HPDE6-E6E7 (cell line): ENCODE results near the gene WFDC9.
"Not testable (repeated sequence)": the region's sequence is repeated elsewhere in the genome, so short reads cannot be mapped to it uniquely, and the experiment has no call there.

ENCODE experiments used
- DNase-seq: peaks from one replicate; pipeline ENCODE4 v3.0.0; 2011; ENCODE audit warnings: missing footprints; ENCODE audit errors: extremely low spot score

The WFDC9 gene

DNA sequence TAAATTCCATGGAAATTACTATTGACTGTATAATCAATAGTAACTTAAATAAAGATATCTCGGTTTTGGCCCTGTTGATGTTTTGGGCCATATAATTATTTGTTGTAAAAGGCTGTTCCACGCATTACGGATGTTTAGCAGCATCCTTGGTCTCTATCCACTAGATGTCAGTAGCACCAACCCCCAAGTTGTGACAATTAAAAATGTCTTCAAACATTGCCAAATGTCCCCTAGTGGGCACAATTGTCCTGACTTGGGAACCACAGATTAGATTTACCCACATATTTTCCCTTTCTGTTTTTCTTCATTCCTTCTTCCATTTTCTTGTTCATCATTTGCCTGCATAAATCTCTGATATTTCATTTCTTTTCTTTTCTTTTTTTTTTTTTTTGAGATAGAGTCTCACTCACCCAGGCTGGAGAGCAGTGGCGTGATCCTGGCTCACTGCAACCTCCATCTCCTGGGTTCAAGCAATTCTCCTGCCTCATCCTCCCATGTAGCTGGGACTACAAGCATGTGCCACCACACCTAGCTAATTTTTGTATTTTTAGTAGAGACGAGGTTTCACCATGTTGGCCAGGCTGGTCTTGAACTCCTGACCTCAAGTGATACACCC, 38.4 kb downstream of the WFDC9 start:
- DNase-seq, result no peak

DNA sequence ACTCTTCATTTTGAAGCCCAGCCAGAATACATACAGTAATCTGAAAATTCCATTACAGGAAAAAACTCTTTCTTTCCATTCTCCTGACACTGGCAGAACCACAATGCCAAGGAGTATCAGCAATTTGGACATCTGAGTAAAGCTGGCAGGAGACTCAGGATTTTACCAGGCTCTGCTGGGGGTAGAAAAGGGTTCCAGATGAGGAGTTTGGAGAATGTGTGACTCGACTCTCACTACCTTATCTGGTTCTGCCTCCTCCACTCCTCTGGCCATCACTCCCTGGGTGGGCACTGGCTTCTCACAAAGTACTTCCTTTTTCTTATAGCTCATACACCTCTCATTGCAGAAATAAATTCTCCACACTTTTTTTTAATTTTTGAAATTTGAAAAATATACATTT, 41.4 kb downstream of the WFDC9 start:
- DNase-seq, result no peak

DNA sequence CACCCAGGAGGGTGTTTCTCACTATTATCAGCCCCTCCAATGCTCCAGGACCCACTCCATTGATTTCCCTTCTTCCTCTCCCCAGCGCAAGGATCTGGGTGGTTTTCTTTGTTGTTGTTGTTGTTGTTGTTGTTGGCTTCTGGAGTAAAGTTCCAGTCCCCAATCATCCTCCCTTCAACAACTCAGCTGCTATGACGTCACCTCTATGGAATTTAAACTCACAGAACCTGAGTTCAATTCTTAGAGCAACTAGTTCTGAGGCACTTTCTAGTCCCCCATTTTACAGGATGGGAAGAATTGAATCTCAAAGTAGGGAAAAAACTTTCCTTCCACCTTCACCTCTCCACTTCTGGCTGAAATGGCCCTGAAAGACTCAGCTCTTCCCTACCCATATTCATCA, 42.3 kb downstream of the WFDC9 start:
- no peak for DNase-seq

GRCh38 chr20:45585986-45586385, 45.1 kb downstream of the WFDC9 start:
- DNase-seq, result not testable (repeated sequence)

DNA sequence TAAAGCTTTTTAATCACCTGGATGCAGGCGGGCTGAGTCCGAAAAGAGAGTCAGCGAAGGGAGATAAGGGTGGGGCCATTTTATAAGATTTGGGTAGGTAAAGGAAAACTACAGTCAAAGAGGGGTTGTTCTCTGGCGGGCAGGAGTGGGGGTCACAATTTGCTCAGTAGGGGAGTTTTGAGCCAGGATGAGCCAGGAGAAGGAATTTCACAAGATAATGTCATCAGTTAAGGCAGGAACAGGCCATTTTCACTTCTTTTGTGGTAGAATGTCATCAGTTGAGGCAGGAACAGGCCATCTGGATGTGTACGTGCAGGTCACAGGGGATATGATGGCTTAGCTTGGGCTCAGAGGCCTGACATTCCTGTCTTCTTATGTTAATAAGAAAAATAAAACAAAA, 46.8 kb downstream of the WFDC9 start:
- not testable (repeated sequence) for DNase-seq

- no peak for DNase-seq
Measured at GRCh38 chr20:45583502-45583901, 47.6 kb downstream of the WFDC9 start.

DNA sequence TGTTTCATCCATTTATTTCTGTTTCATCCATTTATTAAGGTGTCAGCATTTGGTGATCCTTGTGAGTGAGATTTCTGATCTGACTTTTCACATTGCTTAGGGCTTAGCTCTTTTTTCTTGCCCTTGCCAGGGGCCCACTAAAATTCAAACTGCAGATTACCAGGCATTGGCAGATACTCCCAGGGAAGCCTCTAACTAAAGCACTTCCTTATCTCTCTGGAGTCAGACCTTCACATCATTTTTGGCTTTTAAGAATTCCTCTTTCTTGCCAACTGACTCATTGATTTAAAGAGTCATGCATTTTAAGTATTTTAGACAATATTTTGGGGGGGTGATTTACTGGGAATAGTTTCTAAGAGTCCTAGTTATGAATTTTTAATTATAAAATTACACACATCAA, 49.4 kb downstream of the WFDC9 start:
- DNase-seq, result no peak

- no peak for DNase-seq
Measured at GRCh38 chr20:45579184-45579583, 51.9 kb downstream of the WFDC9 start, which contains the start of gene WFDC8. WFDC8 (minus strand) TSS chr20:45579284; CDS start chr20:45579247, 37 bp downstream.

DNA sequence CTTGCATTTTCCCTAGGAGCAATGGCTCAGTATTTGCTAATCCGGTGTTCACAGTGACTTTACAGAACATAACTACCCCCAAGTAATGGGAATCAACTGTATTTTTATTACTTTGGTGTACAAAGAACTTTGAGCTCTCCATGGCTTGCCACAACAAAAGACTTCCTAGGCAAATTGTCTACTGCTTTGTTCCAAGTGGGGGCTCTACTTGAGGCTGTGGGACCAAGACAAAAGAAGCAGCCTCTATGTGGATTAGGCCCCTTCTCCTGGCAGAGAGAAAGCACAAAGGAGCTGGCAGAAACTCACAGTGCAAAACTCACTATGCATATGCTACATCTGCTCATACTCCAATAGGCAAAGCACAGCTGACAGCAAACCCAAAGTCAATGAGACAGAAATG, 52.9 kb downstream of the WFDC9 start:
- DNase-seq, result no peak

GRCh38 chr20:45576995-45577394, 54.1 kb downstream of the WFDC9 start:
- DNase-seq, result no peak

DNA sequence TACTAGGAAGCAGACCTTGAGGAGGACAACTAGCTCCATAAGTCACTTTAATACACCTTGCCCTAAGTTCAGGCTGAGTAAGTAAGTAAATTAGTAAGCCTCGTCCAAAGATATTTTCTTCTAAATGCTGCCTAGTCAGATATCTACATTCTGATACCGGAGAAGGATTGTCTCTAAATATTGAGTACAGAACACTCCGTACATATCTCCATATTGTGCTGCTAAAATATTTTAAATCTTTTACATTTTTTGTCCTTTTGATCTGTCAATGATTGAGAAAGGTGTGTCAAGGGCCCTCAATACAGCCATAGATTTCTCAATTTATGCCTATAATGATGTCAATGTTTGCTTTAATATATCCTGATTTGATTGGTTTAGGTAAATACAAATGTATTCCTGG, 55.2 kb downstream of the WFDC9 start:
- DNase-seq, result no peak

DNA sequence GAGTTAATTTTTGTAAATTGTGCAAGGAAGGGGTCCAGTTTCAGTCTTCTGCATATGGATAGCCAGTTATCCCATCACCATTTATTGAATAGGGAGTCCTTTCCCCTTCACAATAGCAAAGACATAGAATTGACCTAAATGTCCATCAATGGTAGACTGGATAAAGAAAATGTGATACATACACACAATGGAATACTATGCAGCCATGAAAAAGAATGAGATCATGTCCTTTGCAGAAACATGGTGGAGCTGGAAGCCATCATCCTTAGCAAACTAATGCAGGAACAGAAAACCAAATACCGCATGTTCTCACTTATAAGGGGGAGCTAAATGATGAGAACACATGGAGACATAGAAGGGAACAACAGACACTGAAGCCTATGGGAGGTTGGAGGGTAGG, 61.4 kb downstream of the WFDC9 start:
- not testable (repeated sequence) for DNase-seq

- DNase-seq, result no peak
Measured at GRCh38 chr20:45564760-45565276, 66.3 kb downstream of the WFDC9 start.
